Measurements from ENCODE around the gene ZNF138. TPM values are rescaled to one million over a fixed set of nuclear protein-coding genes. Genes with fewer than 3 reads are reported as not detected.

ZNF138 gene
- total and polyA plus RNA-seq, 10 of the 15 experiments (the other 5 are each of a cell fraction or from before 2014, with no cell fraction given): 5.9 to 14.9 (median 12.4) TPM

GRCh38 chr7:64879086-64879730, 85.0 kb downstream of the ZNF138 start:
- Histone ChIP-seq H3K79me2 (ENCODE audit: control insufficient read depth, insufficient read depth, low read length) (no peaks in the 10 kb centered on the region), H4K20me1 (ENCODE audit: control insufficient read depth, insufficient read depth) (no peaks in the 10 kb centered on the region), H3K27ac (ENCODE audit: control insufficient read depth, insufficient read depth) (no peak overlapping the region), H2AFZ (ENCODE audit: control insufficient read depth, low read depth, low read length) (no peak overlapping the region), H3K27me3 (replicated peaks in 1 of 2; ENCODE audit: control insufficient read depth in 2 of 2, insufficient read depth in 2 of 2, low read length in 1 of 2) (no peaks in the 10 kb centered on the region), H3K4me3 (no peak overlapping the region), H3K4me2 (ENCODE audit: control insufficient read depth, insufficient read depth) (no peak overlapping the region), H3K9ac (ENCODE audit: control insufficient read depth, insufficient read depth, low read length) (no peak overlapping the region), H3K36me3 (ENCODE audit: control insufficient read depth in 2 of 2, insufficient read depth in 2 of 2, low read length in 1 of 2) (no peaks in the 10 kb centered on the region), H3K9me3 (replicated peaks; ENCODE audit: control insufficient read depth, insufficient read depth, low read length) (peaks cover 5% of the 10 kb centered on the region; the same call in 1 of the 3 replicates), H3K4me1 (ENCODE audit: control insufficient read depth, insufficient read depth, low read length) (no peaks in the 10 kb centered on the region)
- in situ Hi-C loops (cut with MboI): no loop called here
- TF ChIP-seq ZBTB33 (IDR thresholded peaks at IDR 0.05) (no peak), SUZ12 (IDR thresholded peaks at IDR 0.05; ENCODE audit: unreplicated experiment) (no peak), RB1 (IDR thresholded peaks at IDR 0.05; ENCODE audit: borderline replicate concordance) (no peak), NFXL1 (IDR thresholded peaks at IDR 0.05; ENCODE audit: borderline replicate concordance) (no peak), SMARCA5 (IDR thresholded peaks at IDR 0.05) (no peak), DPF2 (IDR thresholded peaks at IDR 0.05) (no peak), RFX5 (IDR thresholded peaks at IDR 0.05; ENCODE audit: low read depth, low read length) (no peak), NFYB (IDR thresholded peaks at IDR 0.05; ENCODE audit: insufficient read depth, low read depth, low read length) (no peak), ZNF24 (IDR thresholded peaks at IDR 0.05) (no peak), EP300 (IDR thresholded peaks at IDR 0.05; ENCODE audit: borderline replicate concordance in 1 of 2, control insufficient read depth in 1 of 2, low read depth in 2 of 2, low read length in 2 of 2) (no peak), GATAD2B (conservative IDR thresholded peaks at IDR 0.05; ENCODE audit: low read depth) (no peak), RAD51 (IDR thresholded peaks at IDR 0.05) (no peak), BMI1 (IDR thresholded peaks at IDR 0.05; ENCODE audit: borderline replicate concordance) (no peak), FOXM1 (IDR thresholded peaks at IDR 0.05; ENCODE audit: low read depth, low read length) (no peak), RUNX3 (IDR thresholded peaks at IDR 0.05; ENCODE audit: low read length) (no peak), BRCA1 (IDR thresholded peaks at IDR 0.05; ENCODE audit: low read depth, low read length) (no peak)
- RAD21 ChIA-PET (ENCODE audit: unreplicated experiment): no interaction called here
- ATAC-seq: no peak
- intact Hi-C loops (cut with micrococcal nuclease; ENCODE audit: unreplicated experiment): no loop called here
- no peak for DNase-seq (ENCODE audit: low read depth, low spot score)
- no TSS peak for BruUV-seq (replicated peaks)
- POLR2A ChIA-PET: no interaction called here
- FAIRE-seq: no peak
- CTCF ChIA-PET: no interaction called here
- SMC1A ChIA-PET (ENCODE audit: uncharacterized antibody, unreplicated experiment): no interaction called here
- WGBS (ENCODE audit: insufficient coverage, insufficient replicate concordance, low lambda C conversion rate, missing lambda C conversion rate): 18% methylated on average over 9 of the region's 9 CpGs
